ENCODE data around the gene AVPR2.

DNA sequence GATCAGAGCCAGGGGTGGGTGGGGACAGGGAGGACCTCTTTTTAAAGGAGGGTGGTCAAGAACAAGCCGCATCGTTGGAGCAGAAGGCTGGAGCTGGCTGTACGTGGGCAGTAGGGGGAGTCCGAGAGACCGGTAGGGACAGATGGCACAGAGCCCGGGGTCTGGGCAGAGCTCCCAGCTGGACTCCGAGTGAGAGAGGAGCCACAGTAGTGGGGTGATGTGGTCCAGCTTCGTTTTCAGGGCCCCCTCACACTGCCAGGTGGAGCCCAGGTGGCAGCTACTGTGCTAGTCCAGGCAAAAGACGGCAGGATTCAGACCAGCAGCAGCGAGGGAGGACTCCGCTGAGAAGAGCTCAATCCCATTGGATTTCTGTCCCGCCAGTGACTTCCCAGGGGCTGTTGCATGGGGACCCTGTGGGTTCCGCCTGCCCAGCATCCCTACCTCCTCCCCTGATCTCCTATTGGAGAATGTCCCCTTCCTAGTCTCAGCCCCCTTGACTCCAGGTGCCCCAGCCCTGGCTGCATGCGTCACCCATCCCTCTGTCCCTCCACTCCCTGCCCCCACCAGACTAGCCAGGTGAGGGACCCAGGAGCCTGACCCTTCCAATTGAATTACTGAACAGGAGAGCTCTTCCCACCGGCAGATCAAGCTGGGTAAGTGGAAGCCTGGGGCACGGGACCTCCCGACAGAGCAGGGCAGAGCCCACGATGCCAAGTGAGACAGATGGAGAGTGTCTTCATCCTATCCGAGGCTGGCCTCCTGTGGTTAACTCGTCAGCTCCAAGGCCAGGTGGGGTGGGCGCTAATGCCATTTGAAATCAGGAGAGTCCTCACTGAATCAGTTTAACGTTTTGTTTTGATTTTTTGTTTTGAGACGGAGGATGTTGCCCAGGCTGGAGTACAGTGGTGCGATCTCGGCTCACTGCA lies 18.7 kb downstream of the AVPR2 start:
- TF ChIP-seq, protein P1, sequence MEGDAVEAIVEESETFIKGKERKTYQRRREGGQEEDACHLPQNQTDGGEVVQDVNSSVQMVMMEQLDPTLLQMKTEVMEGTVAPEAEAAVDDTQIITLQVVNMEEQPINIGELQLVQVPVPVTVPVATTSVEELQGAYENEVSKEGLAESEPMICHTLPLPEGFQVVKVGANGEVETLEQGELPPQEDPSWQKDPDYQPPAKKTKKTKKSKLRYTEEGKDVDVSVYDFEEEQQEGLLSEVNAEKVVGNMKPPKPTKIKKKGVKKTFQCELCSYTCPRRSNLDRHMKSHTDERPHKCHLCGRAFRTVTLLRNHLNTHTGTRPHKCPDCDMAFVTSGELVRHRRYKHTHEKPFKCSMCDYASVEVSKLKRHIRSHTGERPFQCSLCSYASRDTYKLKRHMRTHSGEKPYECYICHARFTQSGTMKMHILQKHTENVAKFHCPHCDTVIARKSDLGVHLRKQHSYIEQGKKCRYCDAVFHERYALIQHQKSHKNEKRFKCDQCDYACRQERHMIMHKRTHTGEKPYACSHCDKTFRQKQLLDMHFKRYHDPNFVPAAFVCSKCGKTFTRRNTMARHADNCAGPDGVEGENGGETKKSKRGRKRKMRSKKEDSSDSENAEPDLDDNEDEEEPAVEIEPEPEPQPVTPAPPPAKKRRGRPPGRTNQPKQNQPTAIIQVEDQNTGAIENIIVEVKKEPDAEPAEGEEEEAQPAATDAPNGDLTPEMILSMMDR (conservative IDR thresholded peaks at IDR 0.05; ENCODE audit: low read depth, low read length), result peak; percentile 58
- TF ChIP-seq EZH2phosphoT487 (IDR thresholded peaks at IDR 0.05; ENCODE audit: borderline replicate concordance, low read length), result no peak
